NCI-H128 (cell line): ENCODE data around the gene TXNDC11.
"Not testable (repeated sequence)": the region's sequence is repeated elsewhere in the genome, so short reads cannot be mapped to it uniquely, and the experiment has no call there.

Experiments used
- DNase-seq: peaks from one replicate; lab custom pipeline; 2025; ENCODE audit not compliant: unreplicated experiment; lab: John Stamatoyannopoulos, UW

Gene TXNDC11, protein sequence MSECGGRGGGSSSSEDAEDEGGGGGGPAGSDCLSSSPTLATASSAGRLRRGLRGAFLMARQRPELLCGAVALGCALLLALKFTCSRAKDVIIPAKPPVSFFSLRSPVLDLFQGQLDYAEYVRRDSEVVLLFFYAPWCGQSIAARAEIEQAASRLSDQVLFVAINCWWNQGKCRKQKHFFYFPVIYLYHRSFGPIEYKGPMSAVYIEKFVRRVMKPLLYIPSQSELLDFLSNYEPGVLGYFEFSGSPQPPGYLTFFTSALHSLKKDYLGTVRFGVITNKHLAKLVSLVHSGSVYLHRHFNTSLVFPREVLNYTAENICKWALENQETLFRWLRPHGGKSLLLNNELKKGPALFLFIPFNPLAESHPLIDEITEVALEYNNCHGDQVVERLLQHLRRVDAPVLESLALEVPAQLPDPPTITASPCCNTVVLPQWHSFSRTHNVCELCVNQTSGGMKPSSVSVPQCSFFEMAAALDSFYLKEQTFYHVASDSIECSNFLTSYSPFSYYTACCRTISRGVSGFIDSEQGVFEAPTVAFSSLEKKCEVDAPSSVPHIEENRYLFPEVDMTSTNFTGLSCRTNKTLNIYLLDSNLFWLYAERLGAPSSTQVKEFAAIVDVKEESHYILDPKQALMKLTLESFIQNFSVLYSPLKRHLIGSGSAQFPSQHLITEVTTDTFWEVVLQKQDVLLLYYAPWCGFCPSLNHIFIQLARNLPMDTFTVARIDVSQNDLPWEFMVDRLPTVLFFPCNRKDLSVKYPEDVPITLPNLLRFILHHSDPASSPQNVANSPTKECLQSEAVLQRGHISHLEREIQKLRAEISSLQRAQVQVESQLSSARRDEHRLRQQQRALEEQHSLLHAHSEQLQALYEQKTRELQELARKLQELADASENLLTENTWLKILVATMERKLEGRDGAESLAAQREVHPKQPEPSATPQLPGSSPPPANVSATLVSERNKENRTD

DNA sequence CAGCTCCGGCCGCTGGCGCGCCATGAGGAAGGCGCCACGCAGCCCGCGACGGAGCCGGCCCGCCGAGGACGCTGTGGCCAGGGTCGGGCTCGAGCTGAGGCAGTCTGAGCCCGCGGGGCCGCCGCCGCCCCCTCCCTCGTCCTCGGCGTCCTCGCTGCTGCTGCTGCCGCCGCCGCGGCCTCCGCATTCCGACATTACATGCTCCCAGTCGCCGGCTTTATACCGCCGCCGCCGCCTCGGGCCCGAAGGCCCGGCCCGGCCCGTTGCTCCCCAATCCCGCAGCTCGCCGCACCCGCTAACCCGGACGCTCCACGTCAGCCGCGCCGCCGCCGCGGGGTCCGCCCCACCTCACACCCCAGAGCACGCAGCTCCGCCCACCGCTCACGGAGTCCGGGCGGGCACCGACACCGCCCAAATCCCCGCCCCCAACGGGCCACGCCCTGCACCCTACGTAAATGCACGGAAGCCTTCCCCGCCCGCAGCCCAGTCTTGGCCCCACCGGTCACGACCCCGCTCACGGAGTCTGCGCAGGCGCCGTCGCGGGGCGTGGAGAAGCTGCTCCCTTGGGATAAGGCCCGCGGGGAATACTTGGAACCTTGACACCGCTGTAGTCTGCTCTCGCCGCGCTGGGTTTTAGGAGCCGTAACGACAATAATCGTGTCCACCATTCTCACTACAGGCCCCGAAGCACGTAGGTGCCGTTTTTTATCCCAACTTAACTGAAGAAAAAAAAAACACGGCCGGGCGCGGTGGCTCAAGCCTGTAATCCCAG, at the start of gene TXNDC11:
Gene TXNDC11 (minus strand): TSS at position 322 of the 772 bp plus-strand sequence. CDS start 127 bp downstream, at position 195.
- DNase-seq = peak; percentile 95

GRCh38 chr16:11791144-11791828, 48.6 kb upstream of the TXNDC11 start:
- peak; percentile 35 for DNase-seq

GRCh38 chr16:11788914-11789313, 46.3 kb upstream of the TXNDC11 start:
- DNase-seq = no peak

GRCh38 chr16:11784980-11785599, 42.4 kb upstream of the TXNDC11 start:
- DNase-seq = not testable (repeated sequence)

DNA sequence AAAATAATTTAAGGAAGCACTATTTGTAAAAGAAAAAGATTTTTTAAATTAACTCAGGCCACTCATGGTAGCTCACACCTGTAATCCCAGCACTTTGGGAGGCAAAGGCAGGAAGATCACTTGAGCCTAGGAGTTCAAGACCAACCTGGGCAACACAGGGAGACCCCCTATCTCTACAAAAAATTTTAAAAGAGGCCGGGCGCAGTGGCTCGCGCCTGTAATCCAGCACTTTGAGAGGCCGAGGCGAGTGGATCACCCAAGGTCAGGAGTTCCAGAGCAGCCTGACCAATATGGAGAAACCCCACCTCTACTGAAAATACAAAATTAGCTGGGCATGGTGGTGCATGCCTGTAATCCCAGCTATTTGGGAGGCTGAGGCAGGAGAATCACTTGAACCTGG, 41.7 kb upstream of the TXNDC11 start:
- not testable (repeated sequence) for DNase-seq

DNA sequence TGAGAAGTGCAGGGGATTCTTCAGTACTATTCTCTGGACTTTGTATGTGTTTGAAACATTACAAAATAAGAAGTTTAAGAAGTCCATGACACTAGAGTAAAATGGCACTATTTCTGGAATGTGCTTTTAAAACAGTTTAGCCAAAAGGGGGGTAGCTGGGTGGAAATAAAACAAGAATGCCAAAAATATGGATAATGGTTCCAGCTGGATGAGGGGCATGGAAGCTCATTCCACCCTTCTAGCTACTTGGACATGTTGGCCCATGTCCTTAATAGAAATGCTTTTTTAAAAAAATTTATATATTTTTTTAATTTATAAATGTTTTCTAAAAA, 41.3 kb upstream of the TXNDC11 start:
- DNase-seq = no peak

DNA sequence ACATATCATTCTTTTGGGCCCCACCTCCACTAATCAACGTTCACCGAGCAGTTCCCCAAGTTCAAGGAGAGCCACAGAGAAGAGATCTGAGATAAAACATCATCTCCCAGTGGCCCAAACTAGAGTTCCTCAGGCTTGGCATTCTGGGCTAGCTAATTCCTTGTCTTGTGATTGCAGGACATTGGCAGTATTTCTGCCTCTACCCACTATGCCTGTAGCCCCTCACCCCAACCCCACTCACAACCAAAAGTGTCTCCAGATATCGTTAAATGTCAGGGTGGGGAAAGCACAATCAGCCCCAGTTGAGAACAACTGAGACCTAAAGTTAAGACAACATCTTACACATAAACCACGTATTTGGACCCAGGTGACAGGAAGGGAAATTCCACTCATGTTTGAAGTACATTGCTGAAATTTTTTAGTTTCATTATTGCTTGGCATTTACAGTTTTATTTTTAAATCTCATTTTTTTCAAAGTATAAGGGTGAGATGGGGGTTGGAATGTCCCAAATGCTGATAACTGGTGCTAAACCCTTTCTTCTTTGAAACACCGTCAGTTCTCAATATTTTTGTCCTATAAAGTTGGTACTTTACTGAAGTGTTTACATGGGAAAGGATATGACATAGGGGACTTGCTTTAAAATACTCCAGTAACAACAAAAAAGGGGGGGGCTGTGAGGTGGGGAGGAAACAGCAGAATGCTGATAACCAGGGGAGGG, 40.8 kb upstream of the TXNDC11 start:
- no peak for DNase-seq

GRCh38 chr16:11781773-11782172, 39.1 kb upstream of the TXNDC11 start:
- DNase-seq = no peak

DNA sequence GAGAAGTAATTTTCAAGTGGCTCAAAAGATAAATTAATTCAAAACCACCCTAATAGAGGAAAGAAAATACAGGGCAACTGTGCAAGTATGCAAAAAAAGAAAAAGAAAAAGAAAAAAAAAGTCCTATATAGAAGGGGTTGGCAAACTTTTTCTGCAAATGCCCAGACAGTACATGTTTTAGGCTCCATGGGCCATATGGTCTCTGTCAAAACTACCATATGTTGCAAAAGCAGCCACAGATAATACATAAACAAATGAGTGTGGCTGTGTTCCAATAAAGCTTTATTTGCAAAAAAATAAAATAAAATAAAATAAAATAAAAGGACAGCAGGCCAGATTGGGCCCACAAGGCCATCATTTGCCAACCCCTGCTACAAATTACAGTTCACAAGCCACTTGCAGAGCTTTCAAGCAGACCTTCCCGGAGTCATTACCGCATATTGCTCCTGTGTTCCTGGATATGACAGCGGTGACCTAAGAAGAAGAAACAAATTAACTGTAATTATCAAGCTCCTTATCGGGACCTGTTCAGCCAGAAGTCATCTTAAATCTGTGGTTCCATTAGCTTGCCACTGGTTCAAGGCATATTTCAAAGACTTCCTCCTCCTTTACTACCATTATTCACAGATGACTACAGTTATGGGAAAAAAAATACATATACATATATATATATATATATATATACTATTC, 38.5 kb upstream of the TXNDC11 start:
- no peak for DNase-seq

GRCh38 chr16:11779074-11779473, 36.4 kb upstream of the TXNDC11 start:
- DNase-seq = no peak

- no peak for DNase-seq
Observed at GRCh38 chr16:11774065-11774626, 31.5 kb upstream of the TXNDC11 start.

DNA sequence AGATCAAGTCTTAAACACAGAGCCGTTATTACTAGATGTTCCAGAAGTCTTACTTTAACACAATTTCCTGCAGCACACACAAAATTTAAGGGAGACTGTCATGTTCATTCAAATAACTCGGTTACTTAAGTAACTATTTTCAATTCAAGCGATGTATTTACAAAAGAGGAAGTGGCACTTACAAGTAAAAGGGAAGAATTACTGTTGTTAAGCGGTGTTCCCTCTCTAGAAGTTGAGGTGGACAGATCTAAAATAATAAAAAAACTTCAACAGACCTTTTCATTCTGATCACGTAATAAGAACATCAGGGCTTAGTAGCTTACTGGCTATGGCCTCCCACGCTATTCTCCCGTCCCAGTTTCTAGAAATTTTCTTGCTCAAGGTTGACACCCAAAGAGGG, 26.2 kb upstream of the TXNDC11 start:
- DNase-seq = no peak

GRCh38 chr16:11762431-11762830, 19.8 kb upstream of the TXNDC11 start:
- no peak for DNase-seq

- no peak for DNase-seq
Observed at GRCh38 chr16:11759997-11760396, 17.3 kb upstream of the TXNDC11 start.

- no peak for DNase-seq
Observed at GRCh38 chr16:11759163-11759834, 16.6 kb upstream of the TXNDC11 start.

- no peak for DNase-seq
Observed at GRCh38 chr16:11757671-11758545, 15.3 kb upstream of the TXNDC11 start.

DNA sequence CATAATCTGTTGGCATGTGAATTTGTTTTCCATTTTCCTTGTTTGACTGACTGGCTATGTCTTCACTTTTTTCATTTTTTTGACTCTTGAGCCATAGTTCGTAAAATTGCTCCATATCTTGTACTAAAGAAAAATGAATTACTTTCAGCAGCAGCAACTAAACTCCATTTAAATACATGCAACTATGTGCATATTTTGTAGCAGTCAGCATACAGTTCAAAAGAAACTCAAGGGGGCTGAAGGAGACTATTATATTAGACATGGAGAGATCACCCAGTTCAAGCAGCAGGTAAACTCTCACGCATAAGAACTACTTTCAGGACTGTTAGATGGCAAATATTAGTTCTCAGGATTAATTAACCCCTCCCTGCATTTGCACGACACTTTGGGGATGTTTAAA, 13.6 kb upstream of the TXNDC11 start:
- no peak for DNase-seq
